Astrocyte (in vitro differentiated cells and primary cell): ENCODE measurements around the gene NUSAP1. TPM values are rescaled to one million over a fixed set of nuclear protein-coding genes. Genes with fewer than 3 reads are reported as not detected.

Experiments
- DNase-seq: peaks from one replicate; pipeline ENCODE4 v3.0.0-alpha.2; 2010; ENCODE audit warnings: low read depth
- FAIRE-seq: peaks from 2 replicates; lab custom pipeline; 2011; peaks lifted over from hg19 to GRCh38; lab: Jason Lieb, UNC
- H2AFZ ChIP-seq: 2 replicates; pipeline ENCODE4 v1.6.0; 2012; ENCODE audit warnings: low read depth, low read length, inconsistent platforms
- H3K27ac ChIP-seq: 2 replicates; pipeline ENCODE4 v1.5.1; 2011; ENCODE audit warnings: low read depth, low read length, inconsistent platforms
- H3K27me3 ChIP-seq: 2 replicates; pipeline ENCODE4 v1.6.0; 2011; ENCODE audit warnings: low read length, inconsistent platforms; ENCODE audit not compliant: insufficient read depth
- H3K36me3 ChIP-seq: 2 replicates; pipeline ENCODE4 v1.5.1; 2011; ENCODE audit warnings: low read length, inconsistent platforms; ENCODE audit not compliant: insufficient read depth
- H3K4me1 ChIP-seq: 2 replicates; pipeline ENCODE4 v1.5.1; 2011; ENCODE audit warnings: low read length, inconsistent platforms; ENCODE audit not compliant: insufficient read depth
- H3K4me2 ChIP-seq: 2 replicates; pipeline ENCODE4 v1.6.0; 2012; ENCODE audit warnings: low read length, inconsistent platforms
- H3K4me3 ChIP-seq: 2 replicates; pipeline ENCODE4 v1.5.1; 2011; ENCODE audit warnings: low read depth, mild to moderate bottlenecking, low read length, inconsistent platforms; ENCODE audit not compliant: insufficient read depth
- H3K79me2 ChIP-seq: 2 replicates; pipeline ENCODE4 v1.6.0; 2012; ENCODE audit warnings: mild to moderate bottlenecking, low read length, inconsistent platforms; ENCODE audit not compliant: insufficient read depth
- H3K9ac ChIP-seq: 2 replicates; pipeline ENCODE4 v1.6.0; 2012; ENCODE audit warnings: mild to moderate bottlenecking, low read length, inconsistent platforms
- H3K9me3 ChIP-seq: 2 replicates; pipeline ENCODE4 v1.5.1; 2012; ENCODE audit warnings: low read depth, mild to moderate bottlenecking, low read length, inconsistent platforms; ENCODE audit not compliant: insufficient read depth
- H4K20me1 ChIP-seq: 2 replicates; pipeline ENCODE4 v1.6.0; 2012; ENCODE audit warnings: low read length, inconsistent platforms; ENCODE audit not compliant: insufficient read depth
- H3K27ac Mint-ChIP-seq: one replicate; pipeline ENCODE4 v1.8.0; 2021; ENCODE audit warnings: mild to moderate bottlenecking, mixed read lengths; ENCODE audit not compliant: unreplicated experiment
- H3K27me3 Mint-ChIP-seq: one replicate; pipeline ENCODE4 v1.8.0; 2021; ENCODE audit warnings: low read depth, mixed read lengths; ENCODE audit not compliant: unreplicated experiment
- H3K36me3 Mint-ChIP-seq: one replicate; pipeline ENCODE4 v1.8.0; 2021; ENCODE audit warnings: low read depth, mixed read lengths; ENCODE audit not compliant: unreplicated experiment
- H3K4me1 Mint-ChIP-seq: one replicate; pipeline ENCODE4 v1.8.0; 2021; ENCODE audit warnings: low read depth, mixed read lengths; ENCODE audit not compliant: unreplicated experiment
- H3K4me3 Mint-ChIP-seq: one replicate; pipeline ENCODE4 v1.8.0; 2021; ENCODE audit warnings: mild to moderate bottlenecking, moderate library complexity, mixed read lengths; ENCODE audit not compliant: unreplicated experiment
- H3K9me3 Mint-ChIP-seq: one replicate; pipeline ENCODE4 v1.8.0; 2021; ENCODE audit warnings: mild to moderate bottlenecking, mixed read lengths; ENCODE audit not compliant: unreplicated experiment
- CTCF ChIP-seq: IDR thresholded peaks from 2 replicates; pipeline ENCODE4 v1.5.1; 2011; ENCODE audit warnings: low read depth, mild to moderate bottlenecking, inconsistent platforms, low read length, moderate library complexity; ENCODE audit not compliant: insufficient read depth
- EZH2 ChIP-seq: IDR thresholded peaks from 2 replicates; pipeline ENCODE4 v1.6.1; 2012; ENCODE audit warnings: mild to moderate bottlenecking, low read length, inconsistent platforms; ENCODE audit not compliant: insufficient read depth
- total RNA-seq: library from RNA; stranded (reverse); gene quantifications from 2 replicates; pipeline ENCODE4 v1.2.1, GENCODE V29; 2021

NUSAP1 gene
- total RNA-seq, 1 donor from 2014 or later = 7.7 TPM

DNA sequence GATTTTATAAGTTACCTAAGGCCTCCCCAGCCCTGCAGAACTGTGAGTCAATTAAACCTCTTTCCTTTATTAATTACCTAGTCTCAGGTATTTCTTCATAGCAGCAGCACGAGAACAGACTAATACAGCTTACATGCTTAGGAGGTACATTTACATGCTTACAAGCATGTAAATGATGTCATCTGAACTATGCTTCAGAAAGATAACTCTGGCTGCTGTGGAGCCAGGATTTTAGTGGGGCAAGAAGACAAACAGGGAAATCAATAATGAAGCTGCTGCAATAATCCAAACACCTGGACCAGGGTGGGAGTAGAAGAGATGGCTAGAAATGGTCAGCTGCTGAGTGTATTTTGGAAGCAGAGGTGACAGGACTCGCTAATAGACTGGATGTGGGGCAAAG lies 60.0 kb downstream of the NUSAP1 start:
- peaks cover 11% of the 10 kb centered on the region for H3K36me3 Mint-ChIP-seq
- H3K4me2 ChIP-seq = no peak overlapping the region
- H3K27me3 Mint-ChIP-seq = no peaks in the 10 kb centered on the region
- DNase-seq = no peak
- no peaks in the 10 kb centered on the region for H3K79me2 ChIP-seq
- no peak overlapping the region for H3K9ac ChIP-seq
- no peaks in the 10 kb centered on the region for H4K20me1 ChIP-seq
- no peak overlapping the region for H3K4me3 ChIP-seq
- no peak overlapping the region for H3K4me3 Mint-ChIP-seq
- H3K4me1 Mint-ChIP-seq = no peaks in the 10 kb centered on the region
- no peaks in the 10 kb centered on the region for H3K27me3 ChIP-seq
- H3K27ac Mint-ChIP-seq = no peak overlapping the region
- no peaks in the 10 kb centered on the region for H3K9me3 Mint-ChIP-seq
- no peaks in the 10 kb centered on the region for H3K4me1 ChIP-seq
- TF ChIP-seq EZH2 = no peak
- no peak for TF ChIP-seq CTCF
- peaks cover 19% of the 10 kb centered on the region for H3K36me3 ChIP-seq
- FAIRE-seq = no peak
- H3K27ac ChIP-seq = no peak overlapping the region
- H2AFZ ChIP-seq = no peak overlapping the region
- H3K9me3 ChIP-seq = no peaks in the 10 kb centered on the region

GRCh38 chr15:41394924-41395323 lies 62.2 kb downstream of the NUSAP1 start:
- Mint-ChIP-seq H3K4me3 (no peak overlapping the region), H3K9me3 (no peaks in the 10 kb centered on the region), H3K27ac (no peak overlapping the region), H3K36me3 (peaks cover 11% of the 10 kb centered on the region), H3K4me1 (no peaks in the 10 kb centered on the region), H3K27me3 (no peaks in the 10 kb centered on the region)
- Histone ChIP-seq H3K4me2 (no peak overlapping the region), H3K9me3 (no peaks in the 10 kb centered on the region), H3K27ac (no peak overlapping the region), H3K27me3 (no peaks in the 10 kb centered on the region), H3K79me2 (no peaks in the 10 kb centered on the region), H4K20me1 (no peaks in the 10 kb centered on the region), H3K36me3 (peaks cover 15% of the 10 kb centered on the region), H3K4me3 (no peak overlapping the region), H3K9ac (no peak overlapping the region), H2AFZ (no peak overlapping the region), H3K4me1 (no peaks in the 10 kb centered on the region)
- no peak for TF ChIP-seq CTCF
- TF ChIP-seq EZH2 = no peak
- FAIRE-seq (no peak), DNase-seq (no peak)

GRCh38 chr15:41396111-41396510 lies 63.4 kb downstream of the NUSAP1 start:
- Histone ChIP-seq H3K4me1 (no peaks in the 10 kb centered on the region), H3K9ac (no peak overlapping the region), H3K36me3 (peaks cover 15% of the 10 kb centered on the region), H3K27ac (no peak overlapping the region), H3K9me3 (no peaks in the 10 kb centered on the region), H3K4me3 (no peak overlapping the region), H3K27me3 (no peaks in the 10 kb centered on the region), H3K4me2 (no peak overlapping the region), H2AFZ (no peak overlapping the region), H3K79me2 (peaks cover 5% of the 10 kb centered on the region), H4K20me1 (no peaks in the 10 kb centered on the region)
- H3K4me1 Mint-ChIP-seq = no peaks in the 10 kb centered on the region
- FAIRE-seq (no peak), DNase-seq (no peak)
- no peaks in the 10 kb centered on the region for H3K9me3 Mint-ChIP-seq
- no peak overlapping the region for H3K27ac Mint-ChIP-seq
- H3K36me3 Mint-ChIP-seq = peaks cover 11% of the 10 kb centered on the region
- no peaks in the 10 kb centered on the region for H3K27me3 Mint-ChIP-seq
- TF ChIP-seq CTCF = no peak
- TF ChIP-seq EZH2 = no peak
- H3K4me3 Mint-ChIP-seq = no peak overlapping the region
